Right renal cortex interstitium (tissue), 3 donors: ENCODE data around the gene TP53I13. TPM values are rescaled to one million over a fixed set of nuclear protein-coding genes. Genes with fewer than 3 reads are reported as not detected.

Source experiments
- DNase-seq, 3 donors: peaks; one replicate each; pipeline ENCODE4 v3.0.0-alpha.2; 2013; ENCODE audit warnings: low read depth in 3 of 3, low spot score in 2 of 3
- polyA plus RNA-seq, 3 donors: library from polyadenylated mRNA; unstranded; fragments of 120-200 nt; gene quantifications; one replicate each; pipeline ENCODE4 v1.2.1, GENCODE V29; 2013; ENCODE audit not compliant: insufficient read length in 3 of 3

TP53I13 gene
- polyA plus RNA-seq, 3 donors: 24.1 to 30.2 (median 24.5) TPM

DNA sequence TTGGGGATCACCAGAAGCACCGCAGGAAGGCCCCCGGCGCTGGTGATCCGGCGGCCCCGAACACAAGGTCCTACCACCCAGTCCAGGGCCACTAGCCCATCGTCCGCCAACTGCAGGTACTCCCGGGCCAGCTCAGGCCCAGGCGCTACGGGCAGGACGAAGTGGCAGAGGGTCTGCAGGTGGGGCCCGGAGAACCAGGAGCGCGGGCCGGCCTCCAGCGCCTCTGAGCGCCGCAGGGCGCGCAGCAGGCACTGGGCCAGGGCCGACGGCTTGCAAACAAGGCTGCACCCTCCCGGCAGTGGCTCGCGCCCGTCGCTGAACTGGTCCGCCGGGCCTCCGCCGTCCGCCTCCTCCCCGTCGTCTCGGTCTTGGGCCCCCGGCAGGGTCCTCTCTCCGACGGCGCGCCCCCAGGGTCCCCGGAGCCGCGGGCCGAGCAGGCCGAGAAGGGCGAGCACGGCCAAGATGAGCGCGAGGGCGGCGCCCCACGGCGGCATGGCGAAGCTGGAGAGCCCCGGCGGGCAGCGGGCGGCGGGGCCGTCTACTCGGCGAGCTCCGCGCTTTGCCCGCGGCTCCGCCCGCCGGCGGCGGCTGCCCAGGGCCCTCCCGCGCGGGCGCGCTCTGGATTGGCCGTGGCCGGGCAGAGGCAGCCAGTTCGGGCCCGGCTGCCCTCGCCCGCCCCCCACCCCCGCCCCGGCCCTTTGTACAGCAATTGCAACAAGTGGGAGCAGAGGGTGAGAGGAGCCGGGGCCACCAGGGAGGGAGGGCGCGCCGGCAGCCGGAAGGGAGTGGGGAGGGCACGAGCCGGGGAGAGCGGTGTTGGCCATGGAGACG is 1.8 kb upstream of the TP53I13 start, which contains the start of gene ABHD15:
ABHD15 (minus strand) TSS at position 565 of the 831 bp plus-strand sequence; CDS start at position 494, 71 bp downstream.
- DNase-seq: no peak

DNA sequence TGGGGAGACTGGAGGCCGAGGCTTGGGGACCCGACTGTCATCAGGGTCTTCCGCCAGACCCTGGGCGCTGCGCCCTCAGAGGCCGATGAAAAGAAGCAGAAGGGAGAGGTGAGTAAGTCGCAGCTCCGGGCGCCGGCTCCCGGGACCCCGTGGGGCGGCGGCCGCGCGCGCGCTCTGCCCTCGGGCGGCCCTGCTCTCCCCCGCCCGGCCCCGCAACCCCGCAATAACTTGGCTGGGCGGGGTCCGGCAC is 1.3 kb upstream of the TP53I13 start:
- DNase-seq: no peak

DNA sequence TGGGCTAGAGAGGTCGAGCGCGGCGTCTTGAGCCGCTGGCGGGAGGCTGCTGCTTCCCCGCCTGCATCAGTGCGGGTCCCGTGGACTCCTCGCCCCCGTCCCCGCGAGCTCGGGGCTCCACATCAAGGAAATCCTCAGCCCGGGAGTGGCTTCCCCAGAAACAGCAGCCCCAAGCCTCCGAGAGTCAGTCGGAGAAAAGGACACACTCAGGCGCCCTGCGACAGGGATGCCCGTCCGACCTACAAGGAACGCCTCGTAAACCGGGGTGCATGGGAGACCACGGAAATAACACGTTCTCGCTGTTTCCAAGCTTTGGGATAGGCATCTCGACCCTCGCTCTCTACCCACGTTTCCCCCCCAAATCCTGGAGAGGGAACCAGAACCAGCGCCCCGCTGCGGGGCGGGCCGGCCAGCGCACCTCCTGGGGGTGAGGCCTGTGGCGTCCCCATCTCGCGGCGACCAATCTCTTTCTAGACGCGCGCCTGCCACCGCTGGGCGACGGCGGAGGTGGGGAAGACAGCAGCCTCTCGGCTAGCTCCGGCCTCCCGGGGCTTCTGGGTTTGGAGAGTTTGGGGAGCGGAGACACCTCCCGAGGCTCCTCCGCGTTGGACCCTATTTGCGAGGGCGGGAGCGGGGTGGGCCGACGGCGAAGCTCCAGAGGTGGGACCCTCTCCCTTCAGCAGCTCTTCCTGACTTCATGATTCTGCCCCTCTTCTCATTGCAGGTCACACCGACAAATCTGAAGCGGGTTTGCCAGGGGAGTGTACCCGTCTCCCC is 759 bp upstream of the TP53I13 start:
- DNase-seq: no peak

DNA sequence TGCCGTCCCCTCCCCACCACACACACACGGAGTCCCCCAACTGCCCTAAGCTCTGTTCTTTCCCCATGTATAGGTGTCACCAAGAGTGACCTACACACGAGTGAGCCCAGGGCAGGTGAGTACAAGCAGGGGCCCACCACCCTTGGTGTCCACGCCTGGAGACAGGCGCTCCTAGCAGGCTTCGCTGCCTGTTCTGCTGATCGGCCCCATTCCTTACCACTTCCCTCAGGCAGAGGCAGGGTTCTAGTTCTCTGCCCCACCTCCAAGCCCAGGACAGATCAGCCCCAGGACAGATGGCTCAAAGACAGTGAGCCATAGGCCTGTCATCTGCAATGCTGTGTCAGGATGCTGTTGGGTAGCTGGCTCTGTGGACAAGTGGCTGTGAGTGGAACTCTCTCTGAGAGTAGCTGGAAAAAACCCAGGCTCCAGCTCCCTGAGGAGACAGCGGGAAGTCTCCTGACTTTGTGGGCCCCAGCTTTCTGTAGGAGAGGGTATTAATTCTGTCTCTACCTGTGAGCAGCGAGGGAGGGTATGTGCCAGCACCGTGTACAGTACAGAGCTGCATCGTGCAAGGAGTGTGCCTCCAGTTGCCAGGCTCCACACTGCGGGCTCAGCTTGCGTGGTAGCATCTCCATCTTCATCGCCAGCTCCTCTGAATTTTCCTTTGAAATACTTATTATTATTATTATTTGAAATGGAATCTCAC is 897 bp downstream of the TP53I13 start:
- no peak for DNase-seq

DNA sequence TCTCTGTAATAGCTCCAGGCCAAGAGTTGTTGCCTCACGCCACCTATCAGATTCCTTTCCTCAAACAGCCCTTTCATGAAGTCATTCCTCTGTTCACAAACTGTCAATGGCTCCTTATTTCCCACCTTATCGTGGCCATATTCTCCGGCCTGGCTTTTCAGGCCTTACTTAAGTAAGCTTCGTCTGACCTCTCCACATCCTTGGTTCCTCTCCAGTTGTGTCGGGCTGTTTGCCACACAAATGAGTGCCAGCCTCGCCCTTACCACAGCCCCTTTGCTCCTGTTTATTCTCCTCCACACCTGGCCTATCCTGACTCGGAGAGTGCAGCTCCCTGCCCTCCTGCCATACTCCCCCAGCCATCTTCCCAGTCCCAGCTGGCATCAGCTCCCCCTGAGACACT is 2.0 kb downstream of the TP53I13 start:
- no peak for DNase-seq

DNA sequence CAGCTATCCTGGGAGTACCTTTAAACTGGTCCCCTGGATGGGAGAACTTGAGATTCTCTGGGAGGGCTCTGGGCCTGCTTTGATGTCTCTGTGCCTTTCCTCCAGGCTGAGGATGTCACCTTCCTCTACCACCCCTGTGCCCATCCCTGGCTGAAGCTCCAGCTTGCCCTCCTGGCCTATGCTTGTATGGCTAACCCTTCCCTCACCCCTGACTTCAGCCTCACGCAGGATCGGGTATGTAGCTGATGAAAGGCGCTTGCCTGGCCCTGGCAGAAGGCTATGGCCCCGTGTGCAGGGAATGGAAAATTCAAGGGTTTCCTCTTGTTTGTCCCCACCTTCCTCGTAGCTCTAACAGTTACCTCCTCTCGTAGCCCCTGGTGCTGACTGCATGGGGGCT is 3.0 kb downstream of the TP53I13 start:
- no peak for DNase-seq

DNA sequence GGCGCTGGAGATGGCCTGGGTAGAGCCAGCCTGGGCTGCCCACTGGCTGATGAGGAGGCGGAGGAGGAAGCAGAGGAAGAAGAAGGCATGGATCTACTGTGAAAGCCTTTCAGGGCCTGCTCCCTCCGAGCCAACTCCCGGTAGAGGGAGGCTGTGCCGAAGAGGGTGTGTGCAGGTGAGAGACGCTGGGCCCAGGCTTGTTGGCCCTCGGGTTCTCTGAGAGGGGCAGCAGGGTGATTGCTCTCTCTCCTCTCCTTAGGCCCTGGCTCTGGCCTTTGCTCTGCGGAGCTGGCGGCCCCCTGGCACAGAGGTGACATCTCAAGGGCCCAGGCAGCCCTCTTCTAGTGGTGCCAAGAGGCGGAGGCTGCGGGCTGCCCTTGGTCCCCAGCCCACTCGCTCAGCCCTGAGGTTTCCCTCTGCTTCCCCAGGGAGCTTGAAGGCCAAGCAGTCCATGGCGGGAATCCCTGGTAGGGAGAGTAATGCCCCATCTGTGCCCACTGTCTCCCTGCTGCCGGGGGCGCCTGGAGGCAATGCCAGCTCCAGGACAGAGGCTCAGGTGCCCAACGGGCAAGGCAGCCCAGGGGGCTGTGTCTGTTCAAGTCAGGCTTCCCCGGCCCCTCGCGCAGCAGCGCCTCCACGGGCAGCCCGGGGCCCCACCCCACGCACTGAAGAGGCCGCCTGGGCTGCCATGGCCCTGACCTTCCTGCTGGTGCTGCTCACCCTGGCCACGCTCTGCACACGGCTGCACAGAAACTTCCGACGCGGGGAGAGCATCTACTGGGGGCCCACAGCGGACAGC is 3.6 kb downstream of the TP53I13 start:
- no peak for DNase-seq

DNA sequence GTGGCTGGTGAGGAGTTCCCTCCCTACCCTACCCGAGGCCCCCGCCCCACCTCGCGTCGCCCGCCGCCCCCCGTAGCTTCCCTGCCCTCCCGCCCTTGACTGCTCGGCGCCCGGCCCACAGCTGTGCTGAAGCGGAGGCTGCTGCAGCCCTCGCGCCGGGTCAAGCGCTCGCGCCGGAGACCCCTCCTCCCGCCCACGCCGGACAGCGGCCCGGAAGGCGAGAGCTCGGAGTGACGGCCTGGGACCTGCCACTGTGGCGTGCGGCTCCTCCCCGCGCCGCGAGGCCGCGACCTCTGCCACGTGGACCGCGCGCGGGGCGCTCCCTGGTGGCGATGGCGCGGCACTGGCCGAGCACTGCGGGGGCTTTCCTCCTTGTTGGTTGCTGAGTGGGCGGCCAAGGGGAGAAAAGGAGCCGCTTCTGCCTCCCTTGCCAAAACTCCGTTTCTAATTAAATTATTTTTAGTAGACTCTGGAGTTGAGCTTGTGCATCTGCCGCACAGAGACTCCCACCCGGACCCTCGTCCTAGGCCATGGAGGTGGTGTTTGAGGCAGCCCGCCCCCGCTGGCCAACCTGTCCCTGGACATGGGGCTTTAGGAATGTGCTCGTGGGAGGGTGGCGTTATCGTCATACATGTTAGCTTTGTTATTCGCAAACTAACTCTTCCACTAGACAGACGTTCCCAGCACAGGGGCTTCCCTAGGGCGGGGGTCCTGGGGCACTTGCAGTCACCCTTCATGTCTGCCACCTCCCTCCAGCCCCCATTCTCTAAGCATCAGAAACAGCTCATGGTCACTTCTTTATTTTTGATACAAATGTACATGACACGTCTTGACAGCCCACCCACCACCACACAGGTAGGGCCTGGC is 4.4 kb downstream of the TP53I13 start:
- DNase-seq: no peak

DNA sequence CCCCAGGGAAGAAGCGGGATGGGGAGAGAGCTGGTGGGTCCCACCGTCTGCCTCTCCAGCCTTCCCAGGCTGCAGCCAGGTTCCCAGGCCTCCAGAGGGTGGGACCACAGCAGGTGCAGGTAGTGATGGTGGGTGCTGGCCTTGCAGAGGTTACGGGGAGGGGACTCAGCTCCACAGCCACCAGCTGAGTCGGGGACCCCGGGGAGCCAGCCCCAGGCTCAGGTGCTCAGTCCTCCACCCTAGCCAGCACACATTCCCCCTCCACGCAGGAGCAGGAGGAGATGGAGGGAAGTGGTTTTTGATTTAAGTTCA is 5.0 kb downstream of the TP53I13 start:
- no peak for DNase-seq

DNA sequence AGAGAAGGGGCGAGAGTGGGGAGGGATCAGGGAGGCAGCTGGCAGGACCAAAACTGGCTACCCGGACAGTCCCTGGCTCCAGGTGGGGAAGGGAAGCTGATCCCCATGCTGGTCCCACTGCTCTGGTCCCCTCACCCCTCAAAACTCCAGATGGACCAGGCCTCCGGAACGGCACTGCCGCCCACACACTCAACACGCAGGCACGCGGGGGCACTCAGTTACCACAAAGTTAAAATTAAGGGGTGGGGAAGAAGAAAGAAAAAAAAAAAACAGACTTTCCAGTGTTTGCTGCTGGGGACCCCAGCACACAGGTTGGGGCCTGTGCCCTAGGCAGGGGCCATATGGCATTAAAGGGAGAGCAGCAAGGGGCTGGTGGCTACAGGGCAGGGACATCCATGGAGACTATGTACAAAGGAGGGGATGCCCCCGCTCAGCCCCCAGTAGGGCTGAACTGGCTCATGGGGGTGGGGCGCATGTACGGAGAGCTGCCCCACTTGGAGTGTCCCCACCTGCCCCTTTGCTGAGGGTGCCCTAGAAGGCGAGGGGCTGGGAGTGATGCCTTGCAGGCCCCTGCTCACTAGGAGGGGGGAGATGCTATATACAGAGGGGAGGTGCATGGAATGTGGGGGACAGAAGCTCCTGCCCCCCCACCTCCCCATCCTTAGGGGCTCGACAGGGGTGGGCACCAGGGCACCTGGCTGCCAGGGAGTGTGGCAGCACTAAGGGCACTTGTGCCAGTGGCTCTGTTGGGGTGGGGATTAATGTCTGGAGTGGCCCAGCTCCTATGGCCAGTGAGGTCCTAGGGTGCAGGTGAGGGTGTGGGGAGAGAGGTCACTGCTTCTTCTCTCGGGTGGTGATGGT is 5.6 kb downstream of the TP53I13 start:
- no peak for DNase-seq

DNA sequence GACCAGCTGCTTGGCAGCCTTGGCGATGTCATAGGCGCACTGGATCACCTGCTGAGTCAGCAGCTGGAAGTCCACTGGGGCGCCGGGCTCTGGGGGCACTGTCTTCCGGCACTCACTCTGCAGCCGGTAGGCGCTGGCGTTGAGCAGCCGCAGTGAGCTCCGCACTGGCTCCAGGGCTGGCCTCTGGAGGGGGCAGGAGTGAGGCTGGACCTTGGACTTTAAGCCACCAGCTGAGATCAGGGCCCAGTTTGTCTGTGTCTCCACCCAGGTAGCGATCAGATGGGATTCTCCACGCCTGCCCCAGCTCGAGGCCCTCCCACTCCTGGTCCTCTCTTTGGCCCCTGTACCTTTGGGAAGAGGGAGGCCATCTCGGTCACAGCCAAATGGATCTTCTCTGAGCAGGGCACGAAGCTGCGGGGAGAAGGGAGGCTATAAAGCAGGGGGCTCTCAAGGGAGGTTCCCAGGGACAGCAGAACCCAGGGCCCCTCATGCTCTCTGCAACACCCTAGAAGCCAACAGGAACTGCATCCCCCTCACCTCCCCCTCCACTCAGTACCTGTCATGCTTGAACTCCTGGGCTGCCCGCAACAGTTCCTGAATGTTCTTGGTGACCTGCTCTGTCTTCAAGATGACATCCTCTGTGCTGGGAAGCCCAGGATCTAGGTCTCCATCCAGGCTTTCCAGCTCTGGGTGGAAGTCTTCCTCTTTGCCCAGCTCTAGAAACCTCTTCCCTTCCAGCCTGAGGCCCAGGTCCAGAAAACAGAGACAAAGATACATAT is 6.4 kb downstream of the TP53I13 start:
- no peak for DNase-seq

DNA sequence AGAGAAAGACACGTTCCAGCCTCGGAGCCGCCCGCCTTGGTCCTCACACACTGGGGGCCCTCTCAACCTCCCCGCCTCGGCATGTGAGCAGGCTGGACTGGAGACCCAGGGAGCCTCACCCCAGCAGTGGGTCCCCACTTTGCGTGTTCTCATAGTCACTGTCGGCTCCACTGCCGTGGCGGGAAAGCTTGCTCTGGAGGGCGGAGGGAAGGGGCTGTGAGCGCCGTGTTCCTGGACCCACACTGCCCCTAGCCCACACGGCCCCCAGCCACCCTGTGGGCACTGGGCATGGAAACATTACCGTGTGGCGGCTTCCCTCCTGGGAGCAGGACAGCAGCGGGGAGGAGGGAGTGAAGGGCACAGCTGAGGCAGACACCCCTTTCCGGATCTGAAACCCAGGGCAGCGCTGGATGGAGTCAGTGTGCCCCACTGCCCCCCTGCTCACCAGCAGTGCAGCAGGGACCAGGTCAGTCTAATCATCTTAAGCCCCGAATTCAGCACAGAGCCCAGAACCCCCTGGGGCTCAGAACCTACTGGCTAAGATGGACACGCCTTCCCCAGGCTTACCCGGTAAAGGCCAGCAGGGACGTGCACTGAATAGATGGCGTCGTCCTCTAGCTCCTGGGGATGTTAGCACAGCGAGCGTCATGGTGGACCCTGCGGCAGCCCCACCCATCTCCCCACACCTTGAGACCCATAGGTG is 7.2 kb downstream of the TP53I13 start:
- no peak for DNase-seq

DNA sequence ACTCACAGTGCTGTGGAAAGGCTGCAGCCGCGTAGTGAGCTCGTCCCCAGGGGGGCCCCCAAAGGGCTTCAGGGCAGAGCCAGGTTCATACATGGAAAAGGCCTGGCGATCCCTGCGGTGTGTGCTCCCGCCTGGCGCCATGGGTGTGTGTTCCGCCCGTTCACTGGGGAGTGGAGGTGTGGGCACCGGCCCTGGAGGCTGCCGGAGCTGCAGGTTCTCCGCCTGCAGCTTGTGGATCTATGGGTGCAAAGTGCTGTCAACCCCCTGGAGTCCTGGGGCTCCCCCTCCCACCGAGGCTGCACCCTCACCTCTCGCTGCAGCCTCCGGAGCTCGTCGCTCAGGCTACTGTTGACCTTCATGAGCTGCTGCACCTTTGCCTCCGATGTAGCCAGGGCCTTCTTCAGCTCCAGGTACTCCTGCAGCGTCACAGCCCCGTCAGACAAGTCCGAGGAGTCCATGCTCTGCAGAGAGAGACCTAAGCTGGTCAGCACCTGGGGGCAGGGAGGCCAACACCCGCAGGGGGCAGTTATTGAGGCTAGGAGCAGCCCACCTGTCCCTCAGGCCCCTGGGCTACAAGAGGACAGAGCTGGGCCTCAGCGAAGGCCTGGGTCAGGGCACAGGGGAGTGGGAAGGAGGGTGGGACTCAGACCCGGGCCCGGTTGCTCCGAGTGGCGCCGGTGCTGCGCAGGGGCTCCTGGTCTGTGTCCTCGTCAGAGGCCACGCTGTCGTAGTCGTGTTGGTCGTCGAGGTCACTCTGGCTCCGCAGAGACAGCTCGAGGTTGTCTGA is 7.9 kb downstream of the TP53I13 start:
- no peak for DNase-seq

DNA sequence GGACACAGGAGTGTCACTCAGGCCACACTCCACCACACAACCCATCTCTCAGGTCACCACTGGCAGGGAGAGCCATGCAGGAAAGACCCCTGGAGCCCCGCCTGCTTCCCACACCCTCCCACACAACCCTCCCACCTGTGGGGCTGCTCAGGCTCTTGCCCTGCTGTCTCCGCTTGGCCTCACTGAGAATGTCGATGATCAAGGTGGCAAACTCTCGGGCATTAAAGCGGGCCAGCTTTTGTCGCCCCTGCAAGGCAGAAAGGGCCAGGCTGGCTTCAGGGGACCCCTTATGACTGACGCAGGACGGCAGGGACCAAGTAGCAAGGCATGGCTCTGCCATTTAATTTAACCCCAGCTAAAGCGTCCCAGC is 8.5 kb downstream of the TP53I13 start:
- no peak for DNase-seq

DNA sequence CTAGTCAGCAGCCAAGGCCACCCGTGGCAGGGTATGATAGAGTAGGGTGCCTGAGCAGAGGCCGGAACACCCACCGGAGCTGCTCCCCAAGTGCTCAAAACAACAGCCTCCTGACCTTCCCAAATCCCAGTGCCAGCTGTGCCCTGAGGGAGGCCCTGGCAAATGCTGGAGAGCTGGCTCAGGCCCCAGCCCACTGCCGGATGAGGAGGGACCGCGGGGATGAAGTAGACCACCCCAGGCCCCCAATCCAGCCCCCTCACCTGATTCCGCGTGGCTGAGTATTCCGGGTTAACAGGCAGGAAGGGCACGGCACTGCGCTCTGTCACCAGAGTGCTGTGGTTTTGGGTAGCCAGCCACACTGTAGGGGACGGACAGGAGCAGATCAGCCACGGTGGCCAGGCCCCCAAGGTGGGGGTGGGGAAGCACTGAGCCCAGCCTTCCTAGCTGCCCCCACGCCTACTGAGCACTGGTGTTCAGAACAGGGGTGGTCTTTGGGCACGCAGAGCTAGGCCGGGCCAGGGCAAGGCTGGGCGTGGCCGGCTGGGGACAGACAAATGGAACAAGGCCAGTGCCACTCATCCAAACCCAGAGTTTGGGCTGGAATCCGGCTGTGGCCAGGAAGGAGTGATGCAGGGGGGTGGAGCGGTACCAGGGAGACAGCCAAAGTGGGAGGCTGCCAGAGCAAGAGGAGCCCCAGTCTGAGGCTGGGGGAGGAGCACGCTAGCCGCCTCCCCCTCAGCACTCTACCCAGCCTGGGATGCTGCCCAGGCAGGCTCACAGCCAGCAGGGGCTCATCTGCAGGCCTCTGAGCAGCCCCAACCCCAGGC is 9.1 kb downstream of the TP53I13 start:
- DNase-seq: no peak
